HG02970 (cell line): ENCODE measurements around the gene PEX16.

ENCODE experiments used
- ATAC-seq: cut with Tn5 transposase; IDR thresholded peaks from one replicate; pipeline ENCODE4 v1.9.1; 2021; ENCODE audit warnings: mild to moderate bottlenecking, moderate library complexity, moderate number of reproducible peaks; ENCODE audit not compliant: unreplicated experiment, low FRiP score

The PEX16 gene

GRCh38 chr11:45880772-45881570 is 36.7 kb downstream of the PEX16 start:
- no peak for ATAC-seq

- ATAC-seq: no peak
Measured at GRCh38 chr11:45879803-45880686, 37.6 kb downstream of the PEX16 start.

DNA sequence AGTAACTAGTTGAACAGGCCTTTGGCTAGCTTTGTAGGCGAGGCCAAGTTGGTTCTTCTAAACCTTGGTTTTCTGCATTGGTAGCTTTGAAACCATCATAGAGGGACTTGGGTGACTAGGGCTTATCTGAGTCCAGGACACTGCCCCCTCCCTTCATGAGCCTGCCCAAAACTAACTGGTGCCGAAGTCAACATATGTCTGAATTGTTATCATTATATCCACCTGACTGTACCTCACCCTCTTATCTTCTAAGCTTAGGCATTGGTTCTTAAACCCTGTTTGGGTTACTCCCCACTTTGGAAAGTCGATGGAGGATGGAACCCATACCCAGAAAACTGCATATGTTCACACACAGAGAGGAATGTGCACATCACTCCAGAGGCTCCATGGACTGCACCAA is 39.8 kb downstream of the PEX16 start:
- ATAC-seq: no peak

GRCh38 chr11:45877221-45877620 is 40.5 kb downstream of the PEX16 start:
- ATAC-seq: no peak

GRCh38 chr11:45876401-45876800 is 41.3 kb downstream of the PEX16 start:
- no peak for ATAC-seq

GRCh38 chr11:45872651-45873356 is 44.9 kb downstream of the PEX16 start:
- ATAC-seq: no peak

GRCh38 chr11:45871638-45872037 is 46.0 kb downstream of the PEX16 start:
- ATAC-seq: no peak

GRCh38 chr11:45870706-45871105 is 47.0 kb downstream of the PEX16 start:
- ATAC-seq: no peak

GRCh38 chr11:45869551-45869950 is 48.1 kb downstream of the PEX16 start:
- ATAC-seq: no peak

DNA sequence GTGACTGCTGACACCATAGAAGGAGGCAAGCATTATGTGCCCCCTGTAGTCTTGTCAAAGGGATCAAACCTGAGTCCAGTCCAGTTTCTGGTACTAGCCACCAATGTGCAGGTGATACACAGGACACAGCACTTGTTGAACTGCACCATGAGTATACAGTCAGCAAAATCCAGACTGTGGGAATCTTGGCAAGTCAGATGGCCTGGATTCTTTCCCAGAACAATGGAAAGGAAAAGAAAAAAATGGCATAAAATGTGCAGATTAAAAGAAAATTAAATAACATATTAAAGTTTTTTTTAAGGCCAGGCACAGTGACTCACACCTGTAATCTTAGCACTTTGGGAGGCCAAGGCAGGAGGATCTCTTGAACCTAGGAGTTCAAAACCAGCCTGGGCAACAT is 53.6 kb downstream of the PEX16 start:
- no peak for ATAC-seq

- ATAC-seq: no peak
Measured at GRCh38 chr11:45860764-45861510, 56.7 kb downstream of the PEX16 start.

- ATAC-seq: no peak
Measured at GRCh38 chr11:45860348-45860747, 57.3 kb downstream of the PEX16 start.
